GM13977 (cell line): ENCODE data around the gene RNF150.

Experiments used
- DNase-seq: peaks from one replicate; pipeline ENCODE4 v3.0.0; 2012; ENCODE audit warnings: low spot score
- CTCF ChIP-seq: IDR thresholded peaks from 2 replicates; pipeline ENCODE4 v1.5.1; 2012; ENCODE audit warnings: mild to moderate bottlenecking, control low read depth; ENCODE audit not compliant: insufficient read depth; ENCODE audit errors: extremely low read depth, missing control alignments
- in situ Hi-C: fragments of 300-500 bp; cut with MboI; formaldehyde crosslinking; loops from one replicate; pipeline ENCODE4 v1.12.0; 2022; ENCODE audit warnings: low sequenced_read_pairs, low pct_unique_long_range_greater_than_20kb, mixed read lengths, inconsistent platforms; ENCODE audit not compliant: unreplicated experiment

Gene RNF150

GRCh38 chr4:140982613-140983340 is 150.5 kb downstream of the RNF150 start:
- in situ Hi-C loops: no loop called here
- TF ChIP-seq CTCF: no peak
- DNase-seq: no peak

GRCh38 chr4:140980426-140981200 is 152.7 kb downstream of the RNF150 start:
- in situ Hi-C loops: no loop called here
- no peak for TF ChIP-seq CTCF
- DNase-seq: no peak

GRCh38 chr4:140976768-140977167 is 156.5 kb downstream of the RNF150 start:
- in situ Hi-C loops: no loop called here
- TF ChIP-seq CTCF: no peak
- no peak for DNase-seq

- in situ Hi-C loops: no loop called here
- no peak for TF ChIP-seq CTCF
- DNase-seq: no peak
Observed at GRCh38 chr4:140971077-140971792, 162.0 kb downstream of the RNF150 start.

GRCh38 chr4:140969296-140969695 is 164.0 kb downstream of the RNF150 start:
- TF ChIP-seq CTCF: no peak
- no peak for DNase-seq
- in situ Hi-C loops: no loop called here

- no peak for TF ChIP-seq CTCF
- in situ Hi-C loops: no loop called here
- no peak for DNase-seq
Observed at GRCh38 chr4:140968371-140968770, 164.9 kb downstream of the RNF150 start.
